ENCODE results near the gene ARHGEF25.

- TF ChIP-seq CCAR2 (optimal IDR thresholded peaks at IDR 0.05; ENCODE audit: low read depth, low read length) (no peak), CTCF (CRISPR knock-in tag; IDR thresholded peaks at IDR 0.05) (no peak), ZNF660 (CRISPR knock-in tag; IDR thresholded peaks at IDR 0.05; ENCODE audit: borderline replicate concordance, low read depth) (no peak), ZNF878 (CRISPR knock-in tag; IDR thresholded peaks at IDR 0.05) (no peak), ATF5 (CRISPR knock-in tag; IDR thresholded peaks at IDR 0.05; ENCODE audit: low read depth) (no peak), THRA (CRISPR knock-in tag; IDR thresholded peaks at IDR 0.05; ENCODE audit: borderline replicate concordance) (no peak)
Measured at GRCh38 chr12:57631566-57632072, 20.4 kb downstream of the ARHGEF25 start.
